Astrocyte of the cerebellum (primary cell): ENCODE data around the gene MXD3.
A peak's percentile ranks its signal among the peaks of the same experiment; 100 is the strongest.
"Not testable (repeated sequence)": the region's sequence is repeated elsewhere in the genome, so short reads cannot be mapped to it uniquely, and the experiment has no call there.

ENCODE experiments used
- DNase-seq: peaks from one replicate; pipeline ENCODE4 v3.0.0-alpha.2; 2011; ENCODE audit warnings: low read depth
- H3K4me3 ChIP-seq: 2 replicates; pipeline ENCODE4 v1.5.1; 2011; ENCODE audit warnings: mild to moderate bottlenecking, low read depth, low read length, moderate library complexity
- in situ Hi-C: cut with HindIII; loops from 2 replicates; pipeline ENCODE4 v1.10.0; 2017; ENCODE audit warnings: low sequenced_read_pairs
- TF ChIP-seq, protein P1 (sequence below): IDR thresholded peaks from 2 replicates; pipeline ENCODE4 v1.5.1; 2012; ENCODE audit warnings: low read length, low read depth, moderate library complexity, mild to moderate bottlenecking; ENCODE audit errors: missing control alignments

MXD3 gene, protein sequence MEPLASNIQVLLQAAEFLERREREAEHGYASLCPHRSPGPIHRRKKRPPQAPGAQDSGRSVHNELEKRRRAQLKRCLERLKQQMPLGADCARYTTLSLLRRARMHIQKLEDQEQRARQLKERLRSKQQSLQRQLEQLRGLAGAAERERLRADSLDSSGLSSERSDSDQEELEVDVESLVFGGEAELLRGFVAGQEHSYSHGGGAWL

DNA sequence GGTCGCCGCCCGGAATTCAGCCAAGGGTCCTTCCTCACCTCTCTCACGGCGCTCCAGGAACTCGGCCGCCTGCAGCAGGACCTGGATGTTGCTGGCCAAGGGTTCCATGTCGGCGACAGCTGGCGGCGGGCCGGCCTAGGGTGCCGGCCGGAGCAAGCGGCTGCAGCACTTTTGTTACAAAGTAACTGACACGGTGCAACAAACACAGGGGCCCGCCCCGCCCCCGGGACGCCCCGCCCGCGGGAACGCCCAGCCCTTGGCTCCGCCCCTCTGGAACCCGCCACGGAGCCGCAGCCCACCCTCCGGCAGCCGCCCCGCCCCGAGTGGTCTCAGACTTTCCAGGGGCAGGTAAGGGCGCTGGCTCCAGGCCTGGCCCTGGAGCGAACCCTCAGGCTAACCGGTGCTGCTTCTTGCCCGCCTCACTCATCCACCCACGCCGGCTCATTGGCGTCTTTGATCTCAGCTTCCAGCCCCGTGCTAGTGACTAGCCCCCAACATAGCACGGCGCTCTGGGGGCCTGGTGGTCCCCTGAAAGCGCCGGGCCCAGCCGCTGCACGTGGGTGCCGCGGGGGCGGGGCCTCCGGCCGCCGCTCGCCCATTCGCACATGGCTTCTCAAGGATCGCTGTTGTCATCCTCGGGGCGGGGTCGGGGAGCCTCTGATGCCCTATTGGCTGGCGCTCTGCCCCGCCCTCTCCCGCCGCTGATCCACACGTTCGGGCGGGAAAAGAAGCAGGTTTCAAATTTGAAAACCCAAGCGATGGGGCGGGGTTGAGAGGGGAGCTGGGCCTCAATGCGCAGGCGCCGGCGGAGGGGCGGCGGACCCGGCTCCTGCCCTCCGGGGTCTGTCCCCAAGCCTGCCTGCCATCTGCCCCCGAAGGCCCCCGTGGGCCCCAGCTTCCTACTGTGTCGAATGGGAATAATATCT, at the start of gene MXD3:
TSS of gene MXD3 (minus strand) at position 176 of the 926 bp plus-strand sequence. CDS start at position 108, 68 bp downstream.
- in situ Hi-C loops: no loop called here
- H3K4me3 ChIP-seq: peak within 1 kb of the TSS; percentile 56
- DNase-seq: peak; percentile 84
- TF ChIP-seq, protein P1, sequence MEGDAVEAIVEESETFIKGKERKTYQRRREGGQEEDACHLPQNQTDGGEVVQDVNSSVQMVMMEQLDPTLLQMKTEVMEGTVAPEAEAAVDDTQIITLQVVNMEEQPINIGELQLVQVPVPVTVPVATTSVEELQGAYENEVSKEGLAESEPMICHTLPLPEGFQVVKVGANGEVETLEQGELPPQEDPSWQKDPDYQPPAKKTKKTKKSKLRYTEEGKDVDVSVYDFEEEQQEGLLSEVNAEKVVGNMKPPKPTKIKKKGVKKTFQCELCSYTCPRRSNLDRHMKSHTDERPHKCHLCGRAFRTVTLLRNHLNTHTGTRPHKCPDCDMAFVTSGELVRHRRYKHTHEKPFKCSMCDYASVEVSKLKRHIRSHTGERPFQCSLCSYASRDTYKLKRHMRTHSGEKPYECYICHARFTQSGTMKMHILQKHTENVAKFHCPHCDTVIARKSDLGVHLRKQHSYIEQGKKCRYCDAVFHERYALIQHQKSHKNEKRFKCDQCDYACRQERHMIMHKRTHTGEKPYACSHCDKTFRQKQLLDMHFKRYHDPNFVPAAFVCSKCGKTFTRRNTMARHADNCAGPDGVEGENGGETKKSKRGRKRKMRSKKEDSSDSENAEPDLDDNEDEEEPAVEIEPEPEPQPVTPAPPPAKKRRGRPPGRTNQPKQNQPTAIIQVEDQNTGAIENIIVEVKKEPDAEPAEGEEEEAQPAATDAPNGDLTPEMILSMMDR: no peak

DNA sequence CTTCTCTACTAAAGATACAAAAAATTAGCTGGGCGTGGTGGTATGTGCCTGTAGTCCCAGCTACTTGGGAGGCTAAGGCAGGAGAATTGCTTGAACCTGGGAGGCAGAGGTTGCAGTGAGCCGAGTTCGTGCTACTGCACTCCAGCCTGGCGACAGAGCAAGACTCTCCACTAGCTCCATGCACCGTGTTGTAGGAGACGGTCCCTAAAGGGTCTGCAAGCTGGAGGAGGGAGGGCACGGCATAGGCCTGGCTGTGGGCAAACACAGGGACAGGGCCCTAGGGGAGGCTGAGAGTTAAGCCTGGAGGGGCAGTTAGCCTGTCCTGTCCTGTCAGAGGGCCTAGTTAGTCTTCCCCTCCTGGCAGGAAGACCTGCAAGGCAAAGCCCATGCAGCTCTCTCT, 49.0 kb upstream of the MXD3 start:
- in situ Hi-C loops: loop anchor here (5.0 kb wide), 2 partner anchors 38 to 82 kb away; no protein-coding TSS in a partner anchor
- not testable (repeated sequence) for DNase-seq, H3K4me3 ChIP-seq

DNA sequence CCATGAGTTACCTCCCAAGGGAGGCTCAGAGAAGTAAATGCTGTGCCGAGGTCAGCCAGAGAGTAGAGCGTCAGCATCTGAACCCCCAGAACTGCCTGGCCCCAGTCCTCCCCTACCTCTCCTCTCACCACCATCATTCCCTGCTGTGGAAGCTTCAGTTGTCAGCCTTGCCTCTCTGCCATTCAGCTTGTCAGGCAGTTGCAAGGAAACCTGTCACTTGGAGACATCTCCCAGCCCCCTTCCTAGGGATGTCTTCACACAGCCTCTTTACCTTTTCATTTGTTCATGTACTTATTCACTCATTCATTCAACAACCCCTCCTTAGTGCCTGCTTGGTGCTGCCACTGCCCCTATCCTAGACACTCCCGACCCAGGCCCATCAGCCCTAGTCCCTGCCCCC, 48.2 kb upstream of the MXD3 start:
- DNase-seq: no peak
- H3K4me3 ChIP-seq: no peak overlapping the region
- in situ Hi-C loops: loop anchor here (5.0 kb wide), 2 partner anchors 38 to 82 kb away; no protein-coding TSS in a partner anchor
- TF ChIP-seq, protein P1: no peak

DNA sequence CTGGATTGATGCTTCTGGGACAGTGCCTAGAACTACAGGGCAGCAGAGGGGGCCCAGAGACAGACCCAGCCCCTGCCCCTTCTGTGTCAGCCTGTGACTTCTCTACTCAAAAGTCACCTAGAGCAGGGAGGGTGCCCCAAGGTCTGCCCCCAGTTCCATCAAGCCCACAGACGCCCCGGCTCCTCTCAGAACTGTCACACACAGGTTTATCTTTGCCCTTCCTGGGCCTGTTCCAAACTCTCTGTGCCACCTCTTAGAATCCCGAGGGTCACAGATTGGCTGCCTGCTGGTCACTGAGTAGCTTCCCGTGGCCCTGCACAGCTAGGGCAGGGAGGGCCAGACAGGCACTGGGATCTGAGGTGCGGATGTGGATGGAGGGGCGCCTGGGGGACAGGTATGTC, 47.8 kb upstream of the MXD3 start:
- no peak for DNase-seq
- in situ Hi-C loops: no loop called here
- TF ChIP-seq, protein P1: no peak
- no peak overlapping the region for H3K4me3 ChIP-seq

DNA sequence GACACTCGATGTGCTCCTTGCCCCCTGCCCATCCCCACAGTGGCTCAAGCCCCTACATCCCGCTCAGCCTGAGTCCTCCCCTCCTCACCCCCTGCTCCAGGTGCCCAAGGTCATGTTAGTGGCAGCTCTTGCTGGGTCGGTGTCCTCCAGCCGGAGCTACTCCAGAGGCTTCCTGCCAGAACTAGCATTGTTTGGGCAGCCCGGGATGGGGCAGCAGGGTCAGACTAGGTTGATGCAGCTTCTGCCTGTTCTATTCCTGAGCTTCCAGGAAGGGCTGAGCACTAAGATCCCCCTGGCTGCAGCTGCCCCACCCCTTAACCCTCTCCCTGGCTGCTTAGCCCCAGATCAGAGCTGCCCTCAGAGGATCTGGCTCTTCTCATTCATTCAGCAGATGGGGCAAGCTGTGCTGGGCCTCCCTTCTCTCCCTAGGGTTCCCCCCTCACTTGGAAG, 46.7 kb upstream of the MXD3 start:
- TF ChIP-seq, protein P1: no peak
- in situ Hi-C loops: no loop called here
- DNase-seq: no peak
- H3K4me3 ChIP-seq: no peak overlapping the region

DNA sequence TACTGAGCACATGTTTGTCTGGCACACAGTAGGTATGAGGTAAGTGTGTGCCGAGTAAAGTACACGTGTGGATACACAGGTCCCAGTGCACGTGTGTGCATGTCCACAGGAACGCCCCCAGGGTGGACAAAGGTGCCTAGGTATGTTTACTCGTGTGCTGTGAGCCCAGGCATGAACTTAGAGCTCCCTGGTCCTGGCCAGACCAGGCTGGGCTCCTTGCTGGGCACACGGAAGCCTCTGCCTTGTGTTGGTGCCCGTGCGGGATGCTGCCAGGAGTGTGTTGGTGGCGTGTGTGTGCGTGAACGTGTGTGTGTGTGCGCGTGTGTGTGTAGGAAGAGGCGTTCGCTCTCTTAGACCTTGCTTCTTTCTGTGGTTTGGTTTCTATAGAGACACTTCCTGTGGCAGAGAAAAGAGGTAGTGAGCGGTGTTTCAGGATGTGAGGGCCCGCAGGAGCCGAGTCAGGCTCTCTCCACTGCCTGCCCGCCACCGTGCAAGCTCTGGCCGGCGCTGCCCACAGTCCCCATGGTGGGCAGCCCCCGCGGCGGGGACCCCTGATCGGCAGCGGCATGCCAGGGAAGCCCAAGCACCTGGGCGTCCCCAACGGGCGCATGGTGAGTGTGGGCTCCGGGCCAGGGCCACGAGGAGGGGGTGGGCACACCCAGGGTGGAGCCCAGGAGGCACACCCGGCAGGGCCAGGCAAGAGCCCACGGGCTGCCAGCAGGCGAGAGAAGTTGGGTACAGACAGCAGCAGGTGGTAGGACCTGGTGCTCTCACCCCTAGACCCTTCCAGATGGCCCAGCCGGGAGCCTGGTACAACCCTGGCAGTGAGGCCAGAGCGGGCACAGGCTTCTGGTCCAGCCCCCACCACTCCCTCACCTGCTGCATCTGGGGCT, 46.0 kb upstream of the MXD3 start, which contains the start of gene RGS14:
TSS of gene RGS14 (plus strand) at position 466 of the 893 bp plus-strand sequence. CDS start at position 567, 101 bp downstream.
- in situ Hi-C loops: no loop called here

More for the DNA sequence above, 46.0 kb upstream of the MXD3 start, which contains the start of gene RGS14:
- TF ChIP-seq, protein P1: no peak
- H3K4me3 ChIP-seq: no peak within 1 kb of the TSS
- DNase-seq: no peak
